Right atrium auricular region (tissue), 2 donors: Measurements from ENCODE around the gene COL4A6. TPM values are rescaled to one million over a fixed set of nuclear protein-coding genes. Genes with fewer than 3 reads are reported as not detected.

Experiments used
- DNase-seq: peaks from one replicate; pipeline ENCODE4 v3.0.0-alpha.2; 2019; ENCODE audit warnings: low spot score
- H3K27ac ChIP-seq, 2 donors: fragments of 200-600 bp; sonication (generic); 1 replicate in 1 of 2; 2 replicates in 1 of 2; pipeline ENCODE4 v1.5.1; 2016 to 2019
- H3K27me3 ChIP-seq, 2 donors: fragments of 200-600 bp; sonication (generic); one replicate each; pipeline versions ENCODE4 v1.5.1 to v1.6.0; 2017 to 2019
- H3K36me3 ChIP-seq: fragments of 200-600 bp; sonication (generic); one replicate; pipeline ENCODE4 v1.5.1; 2016
- H3K4me1 ChIP-seq, 2 donors: fragments of 200-600 bp; sonication (generic); one replicate each; pipeline versions ENCODE4 v1.5.1 to v1.6.0; 2017 to 2019
- H3K4me3 ChIP-seq, 2 donors: fragments of 200-600 bp; sonication (generic); 1 replicate in 1 of 2; 2 replicates in 1 of 2; pipeline ENCODE4 v1.5.1; 2017 to 2019; ENCODE audit warnings: mild to moderate bottlenecking in 1 of 2, moderate library complexity in 1 of 2
- H3K9me3 ChIP-seq, 2 donors: fragments of 200-600 bp; sonication (generic); one replicate each; pipeline ENCODE4 v1.5.1; 2019
- CTCF ChIP-seq, 2 donors: fragments of 200-600 bp; sonication (generic); IDR thresholded peaks; one replicate each; pipeline ENCODE4 v1.5.1; 2019; ENCODE audit warnings: antibody characterized with exemption in 2 of 2
- total RNA-seq, 2 donors: library from RNA; depleted of rRNA; stranded (reverse); fragments of >200 nt; gene quantifications; one replicate each; pipeline ENCODE4 v1.1.0, GENCODE V29; 2016

COL4A6 gene
- total RNA-seq, 2 donors from 2014 or later, result 4.6 to 17.7 TPM

GRCh38 chrX:108341947-108342346 is 96.3 kb downstream of the COL4A6 start:
- no peaks in the 10 kb centered on the region for H3K36me3 ChIP-seq
- DNase-seq, result no peak
- H3K27me3 ChIP-seq, result no peaks in the 10 kb centered on the region
- no peaks in the 10 kb centered on the region for H3K4me1 ChIP-seq
- TF ChIP-seq CTCF (IDR thresholded peaks at IDR 0.05), result no peak
- no peak overlapping the region for H3K4me3 ChIP-seq
- H3K9me3 ChIP-seq, result no peaks in the 10 kb centered on the region
- no peak overlapping the region for H3K27ac ChIP-seq

- no peaks in the 10 kb centered on the region for H3K9me3 ChIP-seq
These were observed 105.9 kb downstream of the COL4A6 start for GRCh38 chrX:108332281-108332680.

GRCh38 chrX:108331126-108331909 is 106.9 kb downstream of the COL4A6 start:
- Histone ChIP-seq H3K4me1 (no peaks in the 10 kb centered on the region), H3K9me3 (no peaks in the 10 kb centered on the region), H3K27ac (no peak overlapping the region), H3K27me3 (no peaks in the 10 kb centered on the region), H3K36me3 (no peaks in the 10 kb centered on the region), H3K4me3 (no peak overlapping the region)
- DNase-seq, result no peak
- no peak for TF ChIP-seq CTCF (IDR thresholded peaks at IDR 0.05)

More at GRCh38 chrX:108332281-108332680, 105.9 kb downstream of the COL4A6 start:
- DNase-seq, result no peak
- no peaks in the 10 kb centered on the region for H3K4me1 ChIP-seq
- H3K36me3 ChIP-seq, result no peaks in the 10 kb centered on the region
- no peak overlapping the region for H3K4me3 ChIP-seq
- H3K27me3 ChIP-seq, result no peaks in the 10 kb centered on the region
- H3K27ac ChIP-seq, result no peak overlapping the region
- no peak for TF ChIP-seq CTCF (IDR thresholded peaks at IDR 0.05)

GRCh38 chrX:108323751-108324150 is 114.5 kb downstream of the COL4A6 start:
- no peaks in the 10 kb centered on the region for H3K9me3 ChIP-seq
- peak overlapping the region in 1 of 2 donors; percentile 16 for H3K27ac ChIP-seq
- no peaks in the 10 kb centered on the region for H3K4me1 ChIP-seq
- H3K27me3 ChIP-seq, result no peaks in the 10 kb centered on the region
- H3K4me3 ChIP-seq, result no peak overlapping the region
- no peaks in the 10 kb centered on the region for H3K36me3 ChIP-seq
- DNase-seq, result no peak
- TF ChIP-seq CTCF (IDR thresholded peaks at IDR 0.05), result no peak

GRCh38 chrX:108322234-108322633 is 116.0 kb downstream of the COL4A6 start:
- Histone ChIP-seq H3K27ac (peak overlapping the region in 1 of 2 donors; percentile 35), H3K36me3 (no peaks in the 10 kb centered on the region), H3K9me3 (no peaks in the 10 kb centered on the region), H3K4me3 (no peak overlapping the region), H3K27me3 (no peaks in the 10 kb centered on the region), H3K4me1 (no peaks in the 10 kb centered on the region)
- no peak for DNase-seq
- TF ChIP-seq CTCF (IDR thresholded peaks at IDR 0.05), result no peak

GRCh38 chrX:108316456-108316855 is 121.8 kb downstream of the COL4A6 start:
- Histone ChIP-seq H3K4me3 (no peak overlapping the region), H3K27me3 (no peaks in the 10 kb centered on the region), H3K9me3 (no peaks in the 10 kb centered on the region), H3K27ac (no peak overlapping the region), H3K4me1 (no peaks in the 10 kb centered on the region), H3K36me3 (no peaks in the 10 kb centered on the region)
- no peak for DNase-seq
- TF ChIP-seq CTCF (IDR thresholded peaks at IDR 0.05), result no peak
